ENCODE data around the gene TMEM220. TPM values are rescaled to one million over a fixed set of nuclear protein-coding genes. Genes with fewer than 3 reads are reported as not detected.
A peak's percentile ranks its signal among the peaks of the same experiment; 100 is the strongest.

TMEM220 gene
- total RNA-seq, 8 experiments from 2014 or later = 1.1 to 18.7 (median 1.9) TPM

DNA sequence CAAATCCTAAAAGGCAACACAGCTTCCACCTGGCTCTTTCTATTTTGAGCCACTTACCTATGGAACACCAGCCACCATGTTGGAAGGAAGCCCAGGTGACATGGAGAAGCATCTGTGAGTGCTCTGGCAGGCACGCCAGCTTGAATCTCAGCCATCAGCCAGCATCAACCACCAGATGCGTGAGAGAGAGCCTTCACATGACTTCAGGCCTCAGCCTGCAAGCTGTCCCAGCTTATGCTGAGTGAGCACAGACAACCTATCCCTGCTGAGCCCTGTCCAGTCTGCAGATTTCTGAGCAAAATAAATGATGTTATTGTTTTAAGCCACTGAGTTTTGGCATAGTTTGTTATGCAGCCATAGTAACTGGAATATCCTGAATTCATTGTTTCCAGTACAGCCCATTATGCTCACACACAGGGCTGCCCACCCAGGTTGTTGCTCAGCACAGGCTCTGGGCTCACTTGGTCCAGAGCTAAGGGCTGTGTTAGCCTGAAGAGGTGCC, 39.0 kb upstream of the TMEM220 start:
- Histone ChIP-seq H3K4me1 (replicated peaks in 1 of 2) (peaks cover 6 to 7% of the 10 kb centered on the region in 2 donors), H3K27ac (no peak overlapping the region), H3K4me3 (no peak overlapping the region)
- WGBS, 10 experiments = 77 to 80% methylated on average over 1 to 2 of the region's 2 CpGs; no CpG with 5 or more reads in 8 of the 10 experiments
- ATAC-seq (replicated peaks in 6 of 8) = peak; percentile 41 to 92 (median 72)
- in situ Hi-C loops (cut with MboI; ENCODE audit: low pct_unique_long_range_greater_than_20kb in 2 of 9, low sequenced_read_pairs in 9 of 9, unreplicated experiment in 9 of 9) = no loop called here

DNA sequence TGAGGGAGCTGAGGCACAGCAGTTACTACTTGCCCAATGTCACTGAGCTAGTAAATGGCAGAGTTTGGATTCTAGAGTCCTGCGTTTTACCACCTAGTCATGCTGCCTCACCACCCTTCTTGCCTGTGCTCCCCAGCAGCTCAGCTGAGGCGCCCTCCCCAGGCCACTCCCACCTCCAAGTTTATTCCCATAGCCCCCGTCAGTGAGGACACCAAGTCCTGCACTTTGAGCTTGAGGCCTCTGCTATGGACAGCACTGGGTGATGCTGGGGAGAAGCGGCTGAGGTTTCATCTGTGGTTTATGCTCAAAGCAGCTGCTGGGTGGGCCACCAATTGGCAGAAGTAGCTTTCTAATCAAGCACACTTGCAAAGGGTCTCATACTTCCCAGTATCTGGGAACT, 37.4 kb upstream of the TMEM220 start:
- Histone ChIP-seq H3K4me1 (replicated peaks in 1 of 2) (peaks cover 0 to 6% of the 10 kb centered on the region in 2 donors), H3K4me3 (no peak overlapping the region), H3K27ac (no peak overlapping the region)
- WGBS, 10 experiments = 6 to 100% (median 84%) methylated on average over 1 to 3 of the region's 4 CpGs; no CpG with 5 or more reads in 4 of the 10 experiments
- in situ Hi-C loops (cut with MboI; ENCODE audit: low pct_unique_long_range_greater_than_20kb in 2 of 9, low sequenced_read_pairs in 9 of 9, unreplicated experiment in 9 of 9) = no loop called here
- no peak for ATAC-seq (replicated peaks in 6 of 8)

DNA sequence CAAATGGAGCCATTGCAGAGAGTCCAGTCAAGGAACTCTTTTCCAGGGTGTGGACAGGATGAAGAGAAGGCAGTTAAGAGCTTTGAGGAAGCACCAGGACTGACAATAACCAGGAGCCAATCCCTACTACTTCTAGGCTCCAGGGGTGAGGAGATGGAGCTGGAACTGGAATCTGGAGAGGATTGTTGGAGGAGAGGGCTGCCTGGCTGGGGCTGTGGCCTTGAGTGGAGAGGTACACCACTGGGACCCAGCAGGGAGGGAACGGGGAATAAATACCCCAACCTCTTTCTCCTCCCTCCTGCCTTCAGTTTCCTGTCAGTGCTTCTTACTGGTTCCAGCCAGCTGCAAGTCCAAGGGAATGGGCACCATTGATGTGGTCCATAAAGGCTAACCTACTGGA, 32.2 kb upstream of the TMEM220 start:
- 17 to 100% methylated on average over 1 of the region's 1 CpG; no CpG with 5 or more reads in 8 of the 10 experiments for WGBS, 10 experiments
- no peak overlapping the region for H3K4me3 ChIP-seq
- H3K4me1 ChIP-seq (replicated peaks in 1 of 2) = peaks cover 0 to 2% of the 10 kb centered on the region in 2 donors
- H3K27ac ChIP-seq = no peak overlapping the region
- in situ Hi-C loops (cut with MboI; ENCODE audit: low pct_unique_long_range_greater_than_20kb in 2 of 9, low sequenced_read_pairs in 9 of 9, unreplicated experiment in 9 of 9) = no loop called here
- no peak for ATAC-seq (replicated peaks in 6 of 8)

DNA sequence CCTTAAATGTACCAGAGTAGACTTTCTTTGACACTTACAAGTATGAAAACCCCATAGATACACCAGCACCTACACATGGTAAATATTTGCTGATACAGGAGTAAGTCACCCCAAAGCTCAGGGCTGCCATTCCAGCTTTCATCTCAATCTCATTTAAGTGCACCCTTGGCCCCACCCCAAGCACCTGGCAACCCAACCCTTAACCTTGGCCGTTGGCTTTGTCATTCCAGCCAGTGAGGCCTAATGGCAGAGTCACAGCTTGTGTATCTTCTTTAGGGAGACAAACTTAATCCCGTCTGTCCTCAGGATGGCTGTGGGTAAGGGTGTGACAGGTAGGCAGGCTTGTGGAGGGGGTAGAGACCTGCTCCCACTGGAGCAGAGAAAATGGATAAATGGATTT, 31.5 kb upstream of the TMEM220 start:
- Histone ChIP-seq H3K27ac (no peak overlapping the region), H3K4me1 (replicated peaks in 1 of 2) (peaks cover 5 to 10% of the 10 kb centered on the region in 2 donors), H3K4me3 (no peak overlapping the region)
- ATAC-seq (replicated peaks in 6 of 8) = no peak
- WGBS, 10 experiments = 57 to 83% (median 67%) methylated on average over 1 to 2 of the region's 2 CpGs; no CpG with 5 or more reads in 7 of the 10 experiments
- in situ Hi-C loops (cut with MboI; ENCODE audit: low pct_unique_long_range_greater_than_20kb in 2 of 9, low sequenced_read_pairs in 9 of 9, unreplicated experiment in 9 of 9) = no loop called here

DNA sequence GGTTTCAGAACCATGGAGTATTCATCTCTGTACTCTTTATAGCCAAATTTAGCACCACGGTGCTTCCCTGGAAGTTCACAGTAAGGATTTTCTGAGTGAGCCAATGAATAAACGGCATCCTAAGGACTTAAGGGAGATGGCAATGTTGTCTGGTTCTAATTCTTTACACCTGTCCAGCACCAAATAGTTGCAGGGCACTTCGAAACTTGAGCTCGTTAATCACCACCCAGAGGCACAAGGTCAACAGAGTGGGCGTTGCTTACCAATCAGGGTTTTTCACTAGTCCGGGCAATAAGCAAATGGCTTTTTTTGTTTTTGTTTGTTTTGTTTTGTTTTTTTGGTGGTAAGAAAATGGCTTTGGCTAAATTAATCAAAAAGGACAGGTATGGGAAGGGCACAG, 28.2 kb upstream of the TMEM220 start:
- ATAC-seq (replicated peaks in 6 of 8) = no peak
- Histone ChIP-seq H3K4me1 (replicated peaks in 1 of 2) (peaks cover 13 to 24% of the 10 kb centered on the region in 2 donors), H3K27ac (no peak overlapping the region), H3K4me3 (no peak overlapping the region)
- in situ Hi-C loops (cut with MboI; ENCODE audit: low pct_unique_long_range_greater_than_20kb in 2 of 9, low sequenced_read_pairs in 9 of 9, unreplicated experiment in 9 of 9) = no loop called here
- 0 to 89% (median 79%) methylated on average over 1 to 6 of the region's 6 CpGs; no CpG with 5 or more reads in 3 of the 10 experiments for WGBS, 10 experiments

DNA sequence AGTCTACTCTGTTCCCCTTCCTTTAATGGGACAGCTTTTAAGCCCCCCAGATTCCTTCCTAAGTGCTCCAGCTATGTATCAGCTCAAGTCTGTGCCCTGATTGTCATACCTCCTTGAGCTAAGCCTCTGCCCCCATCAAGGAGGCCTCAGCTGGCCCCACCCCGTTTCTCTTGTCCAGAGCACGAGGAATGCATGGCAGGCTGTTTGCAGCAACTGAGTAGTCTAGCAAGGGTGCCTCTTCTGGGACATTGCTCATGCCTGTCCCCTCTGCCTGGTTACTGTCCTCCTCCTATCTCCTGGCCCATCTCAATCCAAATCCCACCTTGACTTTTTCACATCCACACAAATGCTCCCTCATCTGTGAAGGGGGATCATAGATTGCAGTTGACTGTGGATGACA, 27.8 kb upstream of the TMEM220 start:
- Histone ChIP-seq H3K4me3 (no peak overlapping the region), H3K27ac (no peak overlapping the region), H3K4me1 (replicated peaks in 1 of 2) (peaks cover 13 to 24% of the 10 kb centered on the region in 2 donors)
- 29 to 100% (median 59%) methylated on average over 1 to 2 of the region's 2 CpGs; no CpG with 5 or more reads in 5 of the 10 experiments for WGBS, 10 experiments
- peak in 1 of 8 experiments; percentile 2 for ATAC-seq (replicated peaks in 6 of 8)
- in situ Hi-C loops (cut with MboI; ENCODE audit: low pct_unique_long_range_greater_than_20kb in 2 of 9, low sequenced_read_pairs in 9 of 9, unreplicated experiment in 9 of 9) = no loop called here

DNA sequence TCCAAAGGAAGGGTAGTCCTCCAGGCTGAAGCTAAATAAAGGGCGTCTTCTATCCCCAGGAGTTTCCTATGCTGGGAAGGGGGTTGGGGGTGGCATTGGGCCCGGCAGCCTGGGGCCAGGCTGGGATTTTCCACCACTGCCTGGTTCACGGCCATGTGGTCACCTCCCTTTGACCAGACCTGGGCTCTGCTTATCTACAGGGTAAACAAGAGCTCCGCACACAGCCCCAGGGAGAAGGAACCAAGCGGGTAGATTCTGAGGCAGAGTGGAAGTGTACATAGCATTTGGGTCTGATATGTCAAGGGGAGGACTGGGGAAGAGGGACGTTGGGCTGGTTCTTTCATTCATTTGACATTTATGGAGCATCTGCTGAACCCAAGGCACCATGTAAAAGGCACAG, 27.2 kb upstream of the TMEM220 start:
- peak in 3 of 8 experiments; percentile 40 to 64 (median 45) for ATAC-seq (replicated peaks in 6 of 8)
- Histone ChIP-seq H3K27ac (no peak overlapping the region), H3K4me1 (replicated peaks in 1 of 2) (peaks cover 13 to 24% of the 10 kb centered on the region in 2 donors), H3K4me3 (no peak overlapping the region)
- WGBS, 10 experiments = 20 to 100% (median 84%) methylated on average over 1 to 3 of the region's 6 CpGs; no CpG with 5 or more reads in 4 of the 10 experiments
- in situ Hi-C loops (cut with MboI; ENCODE audit: low pct_unique_long_range_greater_than_20kb in 2 of 9, low sequenced_read_pairs in 9 of 9, unreplicated experiment in 9 of 9) = no loop called here

DNA sequence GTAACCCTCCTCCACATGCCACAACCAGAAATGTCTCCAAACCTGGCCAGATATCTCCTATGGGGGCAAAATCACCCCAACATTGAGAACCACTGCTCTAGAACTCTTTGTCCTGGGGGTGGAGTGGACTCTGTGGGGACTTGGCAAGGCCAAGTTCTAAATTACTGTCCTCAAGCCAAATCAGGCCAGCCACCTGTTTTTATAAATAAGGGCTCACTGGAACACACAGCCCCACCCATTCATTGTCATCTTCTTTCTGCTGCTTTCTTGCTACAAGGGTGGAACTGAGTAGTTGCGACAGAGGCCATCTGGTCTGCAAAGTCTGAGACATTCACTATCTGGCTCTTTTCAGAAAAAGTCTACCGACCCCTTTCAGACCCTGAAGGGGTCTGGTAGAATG, 26.8 kb upstream of the TMEM220 start:
- no peak overlapping the region for H3K4me3 ChIP-seq
- ATAC-seq (replicated peaks in 6 of 8) = peak in 3 of 8 experiments; percentile 62 to 75 (median 70)
- H3K27ac ChIP-seq = no peak overlapping the region
- 0 to 100% (median 100%) methylated on average over 1 of the region's 2 CpGs; no CpG with 5 or more reads in 7 of the 10 experiments for WGBS, 10 experiments
- peaks cover 13 to 24% of the 10 kb centered on the region in 2 donors for H3K4me1 ChIP-seq (replicated peaks in 1 of 2)
- in situ Hi-C loops (cut with MboI; ENCODE audit: low pct_unique_long_range_greater_than_20kb in 2 of 9, low sequenced_read_pairs in 9 of 9, unreplicated experiment in 9 of 9) = no loop called here

DNA sequence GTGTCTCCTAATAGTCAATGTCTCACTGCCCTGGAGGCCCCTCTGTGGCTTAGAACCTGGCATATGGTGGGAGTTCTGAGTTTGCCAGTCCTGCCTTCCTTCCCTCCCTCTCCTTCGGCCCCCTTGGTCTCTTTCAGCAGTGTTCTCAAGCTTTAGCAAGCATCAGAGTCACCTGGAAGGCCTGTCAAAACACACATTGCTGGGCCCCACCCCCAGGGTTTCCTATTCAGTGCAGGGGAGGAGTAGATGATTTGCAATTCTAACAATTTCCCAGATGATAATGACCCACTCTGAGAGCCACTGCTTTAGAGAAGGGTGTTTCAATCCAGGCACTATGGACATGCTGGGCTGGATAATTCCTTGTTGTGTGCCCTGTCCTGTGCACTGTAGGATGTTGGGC, 26.4 kb upstream of the TMEM220 start:
- in situ Hi-C loops (cut with MboI; ENCODE audit: low pct_unique_long_range_greater_than_20kb in 2 of 9, low sequenced_read_pairs in 9 of 9, unreplicated experiment in 9 of 9) = no loop called here
- 0% methylated on average over 1 of the region's 1 CpG; no CpG with 5 or more reads in 9 of the 10 experiments for WGBS, 10 experiments
- Histone ChIP-seq H3K27ac (no peak overlapping the region), H3K4me3 (no peak overlapping the region), H3K4me1 (replicated peaks in 1 of 2) (peaks cover 13 to 27% of the 10 kb centered on the region in 2 donors)
- peak in 6 of 8 experiments; percentile 62 to 87 (median 76) for ATAC-seq (replicated peaks in 6 of 8)

DNA sequence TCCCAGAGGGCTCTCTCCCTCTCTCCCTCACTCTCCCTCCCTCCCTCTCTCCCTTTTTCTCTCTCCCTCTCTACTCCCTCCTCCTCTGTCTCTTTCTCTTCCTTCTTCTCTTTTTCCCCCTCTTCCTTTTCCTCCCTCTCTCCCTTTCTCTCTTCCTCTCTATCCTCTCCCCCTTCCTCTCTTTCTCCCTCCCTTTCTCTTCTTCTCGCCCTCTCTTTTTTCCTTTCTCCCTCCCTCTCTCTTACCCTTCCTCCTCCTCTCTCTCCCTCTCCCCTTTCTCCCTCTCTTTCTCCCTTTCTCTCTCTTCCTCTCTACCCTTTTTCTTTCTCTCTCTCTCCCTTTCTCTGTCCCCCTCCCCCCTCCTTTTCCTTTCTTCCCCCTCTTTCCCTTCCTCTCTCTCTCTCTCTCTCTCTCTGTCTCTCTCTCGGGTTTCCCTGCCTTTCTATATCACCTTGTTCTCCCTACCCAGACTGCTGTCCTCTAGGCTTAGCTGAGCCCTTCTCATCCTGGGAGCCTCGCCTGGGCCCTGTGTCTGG, 25.8 kb upstream of the TMEM220 start:
- no peak for ATAC-seq (replicated peaks in 6 of 8)
- in situ Hi-C loops (cut with MboI; ENCODE audit: low pct_unique_long_range_greater_than_20kb in 2 of 9, low sequenced_read_pairs in 9 of 9, unreplicated experiment in 9 of 9) = no loop called here
- 0 to 77% (median 67%) methylated on average over 1 to 3 of the region's 3 CpGs; no CpG with 5 or more reads in 3 of the 10 experiments for WGBS, 10 experiments
- H3K27ac ChIP-seq = no peak overlapping the region
- no peak overlapping the region for H3K4me3 ChIP-seq
- peaks cover 13 to 28% of the 10 kb centered on the region in 2 donors for H3K4me1 ChIP-seq (replicated peaks in 1 of 2)

DNA sequence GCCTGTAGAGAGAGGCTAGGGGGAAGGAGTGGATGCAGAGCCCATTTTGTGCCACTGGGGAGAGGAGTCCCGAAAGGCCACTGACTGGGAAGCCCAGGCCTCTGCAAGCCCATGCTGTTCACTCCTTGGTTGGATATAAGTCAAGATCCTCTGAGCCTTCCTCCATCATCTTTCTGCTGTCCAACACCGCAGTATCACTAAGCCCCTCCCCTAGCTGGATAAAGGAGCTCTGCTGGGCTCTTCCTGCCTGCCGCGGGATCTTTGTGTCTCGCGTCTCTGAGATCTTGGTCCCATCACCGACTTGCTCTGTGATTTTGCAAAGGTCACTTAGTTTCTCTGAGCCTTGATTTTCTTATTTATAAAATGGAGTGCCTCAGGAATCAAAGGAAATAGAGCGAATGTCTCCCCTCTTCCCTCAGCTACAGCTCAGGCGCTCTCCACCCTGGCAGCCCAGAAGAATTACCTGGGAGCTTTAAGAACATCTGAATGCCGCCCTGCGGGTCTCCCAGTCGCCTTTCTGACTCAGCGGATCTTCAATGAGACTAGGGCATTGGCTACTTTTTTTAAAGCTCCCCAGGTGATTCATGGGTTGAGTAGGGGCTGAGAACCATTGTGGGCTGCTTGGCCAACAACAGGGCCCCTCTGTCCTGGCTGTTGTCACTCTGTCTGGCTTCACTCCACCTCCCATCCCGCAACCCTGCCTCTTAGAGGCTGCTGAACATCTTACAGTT, 25.2 kb upstream of the TMEM220 start:
- Histone ChIP-seq H3K27ac (no peak overlapping the region), H3K4me3 (no peak overlapping the region), H3K4me1 (replicated peaks in 1 of 2) (peaks cover 13 to 28% of the 10 kb centered on the region in 2 donors)
- WGBS, 10 experiments = 28 to 83% (median 50%) methylated on average over 1 to 12 of the region's 14 CpGs; no CpG with 5 or more reads in 1 of the 10 experiments
- peak in 3 of 8 experiments; percentile 5 to 25 (median 22) for ATAC-seq (replicated peaks in 6 of 8)
- in situ Hi-C loops (cut with MboI; ENCODE audit: low pct_unique_long_range_greater_than_20kb in 2 of 9, low sequenced_read_pairs in 9 of 9, unreplicated experiment in 9 of 9) = loop anchor here in 1 of 9 experiments (5.0 kb wide), 1 partner anchor 87 kb away; no protein-coding TSS in a partner anchor

DNA sequence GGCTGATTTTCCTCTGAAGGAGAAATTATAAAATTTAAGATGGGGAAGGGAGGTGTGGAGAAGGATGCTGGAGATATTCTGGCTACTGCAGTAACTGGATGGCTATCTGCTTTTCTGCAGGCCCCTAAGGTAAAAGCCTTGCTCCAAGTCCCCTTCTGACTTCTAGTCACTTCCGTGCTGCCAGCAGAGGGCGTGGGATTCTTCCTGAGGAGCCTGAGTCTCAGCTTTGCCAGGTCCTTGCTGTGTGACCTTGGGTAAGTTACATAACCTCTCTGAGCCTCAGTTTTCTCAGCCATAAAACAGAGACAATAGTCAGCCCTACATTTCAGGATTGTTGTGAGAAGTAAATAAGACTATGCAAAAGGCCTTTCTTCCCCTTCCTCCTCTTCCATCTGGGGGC, 24.3 kb upstream of the TMEM220 start:
- in situ Hi-C loops (cut with MboI; ENCODE audit: low pct_unique_long_range_greater_than_20kb in 2 of 9, low sequenced_read_pairs in 9 of 9, unreplicated experiment in 9 of 9) = loop anchor here in 1 of 9 experiments (5.0 kb wide), 1 partner anchor 88 kb away; no protein-coding TSS in a partner anchor
- 15 to 49% (median 19%) methylated on average over 1 to 2 of the region's 2 CpGs; no CpG with 5 or more reads in 6 of the 10 experiments for WGBS, 10 experiments
- peaks cover 18 to 33% of the 10 kb centered on the region in 2 donors for H3K4me1 ChIP-seq (replicated peaks in 1 of 2)
- H3K4me3 ChIP-seq = no peak overlapping the region
- no peak for ATAC-seq (replicated peaks in 6 of 8)
- H3K27ac ChIP-seq = no peak overlapping the region

DNA sequence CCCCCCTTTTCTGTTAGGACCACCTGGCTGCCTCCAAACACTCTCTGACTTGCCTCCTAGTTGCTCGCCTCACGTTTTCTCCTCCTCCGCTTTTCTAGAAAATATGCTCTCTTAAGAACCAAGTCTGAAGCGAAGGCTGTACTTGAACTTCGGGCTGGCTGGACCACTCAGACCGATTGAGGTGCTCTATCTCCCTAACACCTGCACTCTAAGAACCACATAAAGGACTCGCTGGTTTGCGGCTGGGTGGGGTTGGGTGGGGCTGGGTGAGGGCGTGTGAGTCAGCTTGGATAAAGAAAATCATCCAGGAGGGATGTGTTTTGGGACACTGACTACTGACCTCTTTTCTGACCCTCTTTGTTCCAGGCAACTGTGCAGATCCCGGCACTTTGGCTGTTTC, 22.9 kb upstream of the TMEM220 start:
- peaks cover 29 to 44% of the 10 kb centered on the region in 2 donors for H3K4me1 ChIP-seq (replicated peaks in 1 of 2)
- WGBS, 10 experiments = 67 to 100% (median 76%) methylated on average over 1 to 4 of the region's 10 CpGs; no CpG with 5 or more reads in 6 of the 10 experiments
- H3K4me3 ChIP-seq = no peak overlapping the region
- in situ Hi-C loops (cut with MboI; ENCODE audit: low pct_unique_long_range_greater_than_20kb in 2 of 9, low sequenced_read_pairs in 9 of 9, unreplicated experiment in 9 of 9) = loop anchor here in 1 of 9 experiments (5.0 kb wide), 1 partner anchor 90 kb away; no protein-coding TSS in a partner anchor
- no peak for ATAC-seq (replicated peaks in 6 of 8)
- no peak overlapping the region for H3K27ac ChIP-seq
